Fibroblast of skin of right quadriceps (primary cell): Measurements from ENCODE around the gene COG5.
A peak's percentile ranks its signal among the peaks of the same experiment; 100 is the strongest.

Experiments
- DNase-seq: peaks from one replicate; pipeline ENCODE4 v3.0.0-alpha.2; 2013

The COG5 gene

GRCh38 chr7:107387573-107388219, 176.0 kb downstream of the COG5 start:
- peak; percentile 92 for DNase-seq

DNA sequence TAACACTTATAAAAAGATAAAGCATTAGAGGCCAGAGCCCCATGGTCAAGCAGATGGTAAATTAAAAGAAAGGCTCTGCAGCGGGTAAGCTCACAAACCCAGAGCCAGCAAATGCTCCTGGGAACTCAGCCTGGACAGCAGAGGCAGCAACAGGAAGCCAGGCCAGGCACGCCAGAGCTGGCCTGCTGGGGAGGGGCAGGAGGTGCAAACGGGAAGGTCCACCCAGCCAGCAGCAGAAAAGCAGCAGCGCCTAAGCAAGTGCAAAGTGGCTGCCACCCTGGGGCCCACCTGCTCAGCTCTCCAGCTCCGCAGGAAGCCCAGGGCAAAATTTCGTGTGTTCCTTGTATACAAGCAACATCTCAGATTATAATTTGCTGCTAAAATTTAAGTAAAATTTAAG, 176.6 kb downstream of the COG5 start:
- DNase-seq = peak; percentile 18

GRCh38 chr7:107386548-107387102, 177.1 kb downstream of the COG5 start:
- DNase-seq = peak; percentile 17

DNA sequence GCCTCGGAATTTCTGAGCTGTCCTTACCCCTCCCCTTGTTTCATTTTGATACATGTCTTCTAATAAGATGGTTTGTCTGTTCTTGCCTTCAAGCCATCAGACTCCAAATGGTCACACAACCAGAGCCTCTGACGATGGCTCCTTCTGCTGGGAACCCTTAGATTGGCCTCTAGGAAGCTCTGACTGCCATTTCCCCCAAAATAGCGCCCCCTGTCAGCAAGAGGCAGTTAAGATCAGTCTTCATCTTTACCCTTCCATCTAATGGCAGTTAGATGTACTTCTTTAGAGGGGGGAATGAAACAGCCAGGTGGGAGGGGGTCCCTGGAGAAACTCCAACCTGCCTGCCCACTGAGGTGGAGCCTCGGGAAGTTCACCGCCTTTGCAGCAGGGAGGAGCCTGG, 179.7 kb downstream of the COG5 start:
- DNase-seq = no peak

GRCh38 chr7:107383203-107383602, 180.5 kb downstream of the COG5 start:
- DNase-seq = no peak

DNA sequence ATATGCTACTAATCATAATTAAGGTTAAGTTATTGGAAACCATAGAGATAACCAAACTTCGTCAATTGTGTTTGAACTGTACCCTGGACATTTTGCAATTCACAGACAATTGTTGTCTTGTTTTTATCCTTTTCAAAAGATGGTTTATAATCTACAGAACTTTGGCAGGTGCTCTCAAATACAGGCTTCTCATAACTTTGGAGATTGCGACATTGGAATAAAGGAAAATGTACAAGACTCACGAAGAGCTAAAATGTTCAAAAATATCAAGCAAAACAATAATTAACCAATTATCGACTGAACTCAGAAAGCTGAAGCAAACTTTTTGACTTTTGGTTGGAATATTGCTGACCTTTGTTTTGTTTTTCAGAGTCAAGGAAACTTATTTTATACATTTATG, 182.3 kb downstream of the COG5 start:
- no peak for DNase-seq

DNA sequence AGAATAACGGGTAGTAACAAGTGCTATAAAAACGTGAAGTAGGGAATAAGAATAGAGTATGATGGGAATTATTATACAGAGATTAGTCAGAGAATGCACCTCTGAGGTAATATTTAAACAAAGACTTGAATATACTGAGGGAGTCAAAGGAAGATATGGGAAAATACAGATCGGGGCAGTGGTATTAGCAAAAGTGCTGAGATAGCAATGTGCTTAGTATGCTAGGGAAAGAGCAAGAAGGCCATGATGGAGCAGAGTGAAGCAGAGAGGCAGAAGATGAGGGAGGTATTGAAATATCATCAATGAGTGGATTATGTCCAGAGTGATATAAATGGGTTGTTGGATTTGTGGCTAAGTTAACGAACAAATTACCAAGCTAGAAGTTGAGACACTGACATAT, 190.4 kb downstream of the COG5 start:
- DNase-seq = no peak

DNA sequence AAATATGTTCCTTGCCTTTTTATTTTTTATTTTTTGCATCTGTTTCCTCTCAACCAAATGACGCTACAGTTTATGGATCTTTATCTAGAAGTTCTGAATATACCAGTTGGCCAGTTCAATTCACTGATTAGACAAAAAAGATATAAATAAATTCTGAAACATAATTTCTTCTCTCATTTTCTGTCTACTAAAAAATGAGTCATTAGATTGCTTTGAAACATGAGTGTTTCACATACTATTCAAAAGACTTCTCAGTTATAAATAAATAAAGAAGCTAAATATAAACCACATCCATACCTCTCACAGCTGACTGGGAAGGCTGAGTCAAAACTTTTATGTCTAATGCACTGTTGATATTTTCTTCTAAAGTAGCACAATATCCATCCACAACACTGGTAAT, 191.4 kb downstream of the COG5 start:
- peak; percentile 70 for DNase-seq

- no peak for DNase-seq
Measured at GRCh38 chr7:107370816-107371215, 192.9 kb downstream of the COG5 start.

GRCh38 chr7:107364787-107365186, 198.9 kb downstream of the COG5 start:
- peak; percentile 15 for DNase-seq

DNA sequence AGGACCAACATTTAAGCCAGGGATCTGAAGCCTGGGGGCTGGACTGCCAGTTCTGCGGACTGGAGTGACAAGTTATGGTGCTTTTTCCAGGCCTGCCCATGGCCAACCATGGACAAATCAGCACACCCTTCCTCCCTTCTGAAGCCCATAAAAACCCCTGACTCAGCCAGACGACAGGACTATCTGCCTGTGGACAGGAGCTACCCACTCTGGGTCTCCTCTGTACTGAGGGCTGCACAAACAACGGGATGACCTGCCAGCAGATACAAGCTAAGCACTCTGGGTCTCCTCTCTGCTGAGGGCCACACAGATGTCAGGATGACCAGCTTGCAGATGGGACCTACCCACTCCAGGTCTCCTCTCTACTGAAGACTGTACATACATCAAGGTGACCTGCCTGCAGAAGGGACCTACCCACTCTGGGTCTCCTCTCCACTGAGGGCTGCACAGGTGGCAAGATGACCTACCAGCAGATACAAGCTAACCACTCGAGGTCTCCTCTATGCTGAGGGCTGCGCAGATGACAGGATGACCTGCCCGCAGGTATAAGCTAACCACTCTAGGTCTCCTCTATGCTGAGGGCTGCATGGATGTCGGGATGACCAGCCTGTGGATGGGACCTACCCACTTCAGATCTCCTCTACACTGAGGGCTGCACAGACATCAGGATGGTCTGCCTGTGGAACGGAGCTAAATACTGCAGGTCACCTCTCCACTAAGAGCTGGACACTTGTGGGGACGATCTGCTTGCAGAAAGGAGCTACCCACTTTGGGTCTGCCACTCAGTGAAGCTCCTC, 204.0 kb downstream of the COG5 start:
- DNase-seq = no peak

DNA sequence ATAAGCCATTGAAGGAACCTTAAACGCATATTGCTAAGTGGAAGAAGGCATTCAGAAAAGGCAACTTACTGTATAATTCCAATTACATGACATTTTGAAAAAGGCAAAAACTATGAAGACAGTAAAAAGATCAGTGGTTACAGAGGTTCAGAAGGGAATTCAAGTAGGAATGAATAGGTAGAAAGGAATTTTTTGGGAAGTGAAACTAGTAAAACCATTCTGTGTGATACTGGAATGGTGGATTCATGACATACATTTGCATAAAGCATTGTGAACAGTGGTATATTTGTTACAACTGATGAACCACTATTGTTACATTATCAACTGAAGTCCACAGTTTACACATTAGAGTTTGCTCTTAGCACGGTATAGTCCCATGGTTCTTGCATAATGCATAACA, 208.1 kb downstream of the COG5 start:
- peak; percentile 72 for DNase-seq

DNA sequence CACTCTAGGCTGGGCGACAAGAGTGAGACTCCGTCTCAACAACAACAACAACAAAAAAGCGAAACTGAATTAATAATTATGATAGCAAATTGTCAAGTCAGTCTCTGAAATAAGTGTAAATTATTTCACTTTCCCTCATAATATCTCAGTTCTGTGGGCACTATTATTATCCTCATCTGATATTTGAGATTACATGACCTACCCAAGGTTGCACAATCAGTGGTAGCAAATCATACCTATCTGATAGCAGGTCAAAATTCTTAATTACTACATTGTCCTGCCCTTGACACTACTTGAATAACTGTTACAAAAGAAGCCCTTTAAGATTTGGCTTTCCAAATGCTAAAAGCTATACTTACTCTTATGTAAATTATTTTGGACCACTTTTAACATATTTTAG, 209.1 kb downstream of the COG5 start:
- no peak for DNase-seq

DNA sequence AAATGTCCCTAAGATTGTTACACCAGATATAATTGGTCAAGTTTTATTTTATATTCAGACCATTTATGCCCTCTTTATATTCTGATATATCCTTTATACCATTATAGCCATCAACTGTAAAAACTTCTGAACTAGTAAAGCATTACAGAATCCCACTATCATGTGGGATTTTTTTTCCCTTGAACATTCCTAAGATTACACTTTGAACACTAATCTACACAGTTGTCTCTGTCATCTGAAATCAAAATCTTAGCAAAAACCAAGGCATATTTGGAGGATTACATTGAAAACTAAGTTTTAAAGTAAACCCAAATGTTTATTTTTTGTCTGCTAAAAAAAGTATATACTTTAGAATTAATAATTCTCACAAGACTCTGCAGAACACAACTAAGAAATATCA, 210.0 kb downstream of the COG5 start:
- DNase-seq = peak; percentile 22

DNA sequence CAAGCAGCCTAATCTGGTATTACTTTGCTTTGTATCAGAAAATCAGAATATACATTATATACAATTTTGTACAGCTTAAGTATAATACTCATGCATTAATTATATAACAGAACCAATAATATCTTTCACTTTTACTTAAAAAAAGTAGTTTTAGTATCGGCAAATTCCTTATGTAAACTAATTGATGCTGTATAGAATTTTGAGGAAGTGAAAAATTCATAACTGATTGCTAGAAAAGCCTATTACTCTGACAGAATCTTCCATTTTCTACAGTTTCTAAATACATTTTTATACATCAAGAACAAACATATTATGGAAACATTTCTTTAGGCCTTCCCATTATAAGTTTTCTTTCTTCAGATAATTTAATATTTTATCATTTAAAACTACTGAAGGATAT, 217.8 kb downstream of the COG5 start:
- DNase-seq = no peak

GRCh38 chr7:107344799-107345198, 218.9 kb downstream of the COG5 start:
- no peak for DNase-seq

GRCh38 chr7:107344286-107344685, 219.4 kb downstream of the COG5 start:
- no peak for DNase-seq

DNA sequence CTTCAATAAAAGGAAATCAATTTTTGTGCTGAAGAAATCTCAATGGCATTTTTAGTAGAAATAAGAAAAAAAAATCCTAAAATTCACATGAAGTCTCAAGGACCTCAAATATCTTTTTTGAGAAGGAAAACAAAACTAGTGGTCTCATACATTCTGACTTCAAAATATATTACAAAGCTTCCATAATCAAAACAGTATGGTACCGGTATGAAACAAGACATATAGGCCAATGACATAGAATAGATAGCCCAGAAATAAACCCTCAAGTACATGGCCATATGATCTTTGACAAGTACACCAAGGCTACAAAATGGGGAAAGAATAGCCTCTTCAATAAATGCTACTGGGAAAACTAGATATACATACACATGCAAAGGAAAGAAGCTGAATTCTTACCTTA, 225.6 kb downstream of the COG5 start:
- no peak for DNase-seq

DNA sequence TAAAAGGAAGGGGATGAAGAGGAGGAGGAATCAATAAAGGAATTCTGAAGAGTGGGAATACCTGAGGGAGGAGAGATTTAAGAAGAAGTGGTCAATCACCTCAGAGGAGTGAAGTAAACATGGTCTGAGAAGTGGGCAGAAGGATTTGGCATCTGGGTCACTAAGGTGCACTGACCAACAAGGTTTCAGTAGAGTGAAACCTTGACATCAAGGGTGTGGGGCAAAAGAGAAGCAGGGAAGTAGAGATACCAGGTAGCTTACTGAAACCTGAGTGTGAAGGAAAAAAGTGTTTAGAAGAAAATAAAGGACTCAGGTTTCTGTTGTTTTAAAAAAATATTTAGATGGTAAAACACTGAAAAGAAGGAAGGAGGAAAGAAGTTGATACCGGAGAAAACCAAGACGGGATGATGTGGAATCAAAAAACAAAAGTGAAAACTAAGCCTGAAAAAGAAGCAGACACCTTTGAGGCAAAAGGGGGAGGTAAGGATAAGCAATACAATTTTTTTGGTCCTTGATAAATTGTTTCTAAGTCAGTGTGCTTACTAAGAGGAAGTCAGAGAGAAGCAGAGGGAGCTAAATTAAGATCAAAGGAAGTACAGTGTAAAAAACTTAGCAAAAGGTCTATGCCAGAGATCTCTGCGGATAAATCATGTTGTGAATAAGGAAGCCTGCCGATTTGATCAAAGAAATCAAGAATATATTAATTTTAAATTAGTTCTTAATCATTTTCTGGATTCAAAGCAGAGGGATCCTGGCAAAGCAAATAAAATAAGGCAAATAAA, 231.0 kb downstream of the COG5 start:
- DNase-seq = no peak

DNA sequence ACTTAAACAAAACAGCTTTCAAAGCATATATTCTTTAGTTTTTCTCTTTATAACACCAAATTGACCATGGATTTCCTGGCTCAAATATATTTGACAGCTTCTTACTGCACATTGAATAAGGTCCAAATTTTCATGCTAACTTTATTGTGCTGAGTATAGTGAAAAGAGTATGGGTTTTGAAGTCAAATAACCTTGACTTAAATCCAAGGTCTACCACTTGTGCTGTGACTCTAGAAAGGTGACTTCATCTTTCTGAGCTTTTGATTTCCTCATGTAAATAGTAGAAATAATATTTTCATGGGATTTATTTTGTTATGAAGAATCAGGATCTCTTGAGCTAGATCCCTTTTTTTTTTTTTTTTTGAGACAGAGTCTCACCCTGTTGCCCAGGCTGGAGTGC, 233.2 kb downstream of the COG5 start:
- DNase-seq = no peak

DNA sequence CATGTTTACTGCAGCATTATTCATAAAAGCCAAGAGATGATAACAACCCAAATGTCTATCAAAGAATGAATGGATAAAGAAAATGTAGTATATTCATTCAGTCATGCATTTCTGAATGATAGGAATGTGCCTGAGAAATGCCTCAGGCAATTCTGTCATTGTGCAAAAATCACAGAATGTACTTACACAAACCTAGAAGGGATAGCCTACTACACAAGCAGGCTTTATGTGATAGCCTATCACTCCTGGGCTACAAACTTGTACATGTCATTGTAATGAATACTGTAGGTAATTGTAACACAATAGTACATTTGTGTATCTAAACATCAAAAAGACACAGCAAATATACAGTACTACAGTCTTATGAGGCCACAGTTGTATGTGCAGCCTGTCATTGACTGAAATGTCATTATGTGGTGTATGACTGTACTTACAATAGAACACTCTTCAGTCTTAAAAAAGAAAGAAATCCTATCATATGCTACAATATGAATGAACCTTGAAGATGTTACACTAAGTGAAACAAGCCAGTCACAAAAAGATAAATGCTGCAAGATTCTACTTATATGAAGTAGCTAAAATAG, 235.6 kb downstream of the COG5 start:
- DNase-seq = peak; percentile 31

- DNase-seq = no peak
Measured at GRCh38 chr7:107326061-107326460, 237.7 kb downstream of the COG5 start.

- no peak for DNase-seq
Measured at GRCh38 chr7:107322015-107322414, 241.7 kb downstream of the COG5 start.
